ENCODE data around the gene CRIM1.

- no peak for TF ChIP-seq ZNF70 (CRISPR knock-in tag; IDR thresholded peaks at IDR 0.05)
- no peak for TF ChIP-seq PATZ1 (CRISPR knock-in tag; IDR thresholded peaks at IDR 0.05; ENCODE audit: borderline replicate concordance)
- TF ChIP-seq ISL1 (CRISPR knock-in tag; IDR thresholded peaks at IDR 0.05), result no peak
- TF ChIP-seq TCF4 (CRISPR knock-in tag; IDR thresholded peaks at IDR 0.05; ENCODE audit: borderline replicate concordance), result no peak
Observed at GRCh38 chr2:36541891-36542595, 186.5 kb downstream of the CRIM1 start.
